Kidney (tissue), 14 donors: ENCODE measurements around the gene PEX5L. TPM values are rescaled to one million over a fixed set of nuclear protein-coding genes. Genes with fewer than 3 reads are reported as not detected.

ENCODE experiments used
- DNase-seq, 5 donors: peaks; one replicate each; pipeline ENCODE4 v3.0.0-alpha.2; 2013 to 2020
- FAIRE-seq: peaks from 2 replicates; lab custom pipeline; 2012; peaks lifted over from hg19 to GRCh38; lab: Jason Lieb, UNC
- H3K27ac ChIP-seq, 2 donors: one replicate each; pipeline ENCODE4 v1.7.0; 2013; ENCODE audit warnings: low read depth in 2 of 2, low read length in 2 of 2, inconsistent platforms in 1 of 2
- H3K27me3 ChIP-seq: one replicate; pipeline ENCODE4 v1.7.1; 2013; ENCODE audit warnings: low read length, inconsistent platforms; ENCODE audit not compliant: control insufficient read depth, insufficient read depth
- H3K36me3 ChIP-seq, 3 donors: one replicate each; pipeline versions ENCODE4 v1.7.0 to v1.7.1; 2013; ENCODE audit warnings: low read length in 3 of 3, control low read depth in 1 of 3, inconsistent platforms in 1 of 3; ENCODE audit not compliant: insufficient read depth in 3 of 3, control insufficient read depth in 2 of 3
- H3K4me1 ChIP-seq, 3 donors: one replicate each; pipeline versions ENCODE4 v1.7.0 to v1.7.1; 2013; ENCODE audit warnings: low read length in 3 of 3, inconsistent platforms in 1 of 3, low read depth in 1 of 3; ENCODE audit not compliant: control insufficient read depth in 2 of 3, insufficient read depth in 2 of 3
- H3K4me3 ChIP-seq, 3 donors: one replicate each; pipeline versions ENCODE4 v1.7.0 to v1.8.1; 2013; ENCODE audit warnings: low read length in 3 of 3, control low read depth in 1 of 3, inconsistent platforms in 1 of 3
- H3K9ac ChIP-seq, 3 donors: one replicate each; pipeline versions ENCODE4 v1.7.0 to v1.7.1; 2013; ENCODE audit warnings: low read length in 3 of 3, control low read depth in 1 of 3, inconsistent platforms in 1 of 3
- H3K9me3 ChIP-seq, 3 donors: one replicate each; pipeline versions ENCODE4 v1.7.0 to v1.7.1; 2013; ENCODE audit warnings: low read length in 3 of 3, control low read depth in 1 of 3, inconsistent platforms in 1 of 3; ENCODE audit not compliant: control insufficient read depth in 2 of 3, insufficient read depth in 1 of 3
- CTCF ChIP-seq: IDR thresholded peaks from 3 replicates; pipeline ENCODE4 v1.5.1; 2012; ENCODE audit warnings: mild to moderate bottlenecking, moderate library complexity, borderline replicate concordance; ENCODE audit not compliant: insufficient read depth; ENCODE audit errors: extremely low read depth
- intact Hi-C: fragments of 100-400 bp; cut with DNase I; formaldehyde crosslinking; loops from one replicate; pipeline ENCODE4 v1.11.1; 2022
- polyA plus RNA-seq: library from polyadenylated mRNA; stranded (reverse); fragments of 350-450 nt; fragmentation: Illumina TruSeq; extraction: RNeasy Lipid Tissue Mini Kit (QIAGEN cat#74804); gene quantifications from one replicate; pipeline ENCODE4 v1.2.3, GENCODE V29; 2014; ENCODE audit warnings: low read depth, low replicate concordance; ENCODE audit not compliant: insufficient read depth
- total RNA-seq: library from RNA; stranded (reverse); fragmentation: NEBNext Ultra II Directional; extraction: Animal tissue kit (Norgen Biotek cat#: 25700); gene quantifications from one replicate; pipeline ENCODE4 v1.2.1, GENCODE V29; 2021
- donor health status: control.
- donor health status: control.
- donor health status: control.
- donor health status: control.
- donor health status: control.
- donor health status: DM: yes; HTN: yes; CAD: no.
- donor health status: Normal renal cell carcinoma (clear cell type).

The PEX5L gene
- total and polyA plus RNA-seq, 2 donors from 2014 or later: 0.32 TPM; not detected in 1

GRCh38 chr3:179887295-179887943 lies 149.3 kb downstream of the PEX5L start:
- H3K4me3 ChIP-seq: no peak overlapping the region
- no peaks in the 10 kb centered on the region for H3K9me3 ChIP-seq
- H3K27me3 ChIP-seq: no peaks in the 10 kb centered on the region
- intact Hi-C loops: no loop called here
- H3K9ac ChIP-seq: no peak overlapping the region
- no peak for FAIRE-seq
- H3K27ac ChIP-seq: no peak overlapping the region
- TF ChIP-seq CTCF: no peak
- H3K4me1 ChIP-seq: no peaks in the 10 kb centered on the region
- DNase-seq: no peak
- no peaks in the 10 kb centered on the region for H3K36me3 ChIP-seq

GRCh38 chr3:179885950-179886349 lies 150.8 kb downstream of the PEX5L start:
- intact Hi-C loops: no loop called here

GRCh38 chr3:179884136-179884535 lies 152.6 kb downstream of the PEX5L start:
- TF ChIP-seq CTCF: no peak
- no peak for FAIRE-seq
- DNase-seq: no peak

More at GRCh38 chr3:179885950-179886349, 150.8 kb downstream of the PEX5L start:
- H3K27ac ChIP-seq: no peak overlapping the region
- H3K4me1 ChIP-seq: no peaks in the 10 kb centered on the region
- no peak for TF ChIP-seq CTCF
- FAIRE-seq (no peak), DNase-seq (no peak)
- no peaks in the 10 kb centered on the region for H3K9me3 ChIP-seq
- no peak overlapping the region for H3K9ac ChIP-seq
- H3K4me3 ChIP-seq: no peak overlapping the region
- H3K36me3 ChIP-seq: no peaks in the 10 kb centered on the region
- no peaks in the 10 kb centered on the region for H3K27me3 ChIP-seq

GRCh38 chr3:179882292-179882691 lies 154.4 kb downstream of the PEX5L start:
- no peaks in the 10 kb centered on the region for H3K4me1 ChIP-seq
- intact Hi-C loops: no loop called here
- H3K9ac ChIP-seq: no peak overlapping the region
- H3K4me3 ChIP-seq: no peak overlapping the region
- TF ChIP-seq CTCF: no peak
- H3K27ac ChIP-seq: no peak overlapping the region
- no peaks in the 10 kb centered on the region for H3K9me3 ChIP-seq
- DNase-seq: peak in 2 of 5 donors; percentile 7 to 14
- H3K27me3 ChIP-seq: no peaks in the 10 kb centered on the region
- no peak for FAIRE-seq
- H3K36me3 ChIP-seq: no peaks in the 10 kb centered on the region

More at GRCh38 chr3:179884136-179884535, 152.6 kb downstream of the PEX5L start:
- H3K27me3 ChIP-seq: no peaks in the 10 kb centered on the region
- H3K4me1 ChIP-seq: no peaks in the 10 kb centered on the region
- intact Hi-C loops: no loop called here
- H3K4me3 ChIP-seq: no peak overlapping the region
- no peaks in the 10 kb centered on the region for H3K9me3 ChIP-seq
- no peaks in the 10 kb centered on the region for H3K36me3 ChIP-seq
- no peak overlapping the region for H3K27ac ChIP-seq
- H3K9ac ChIP-seq: no peak overlapping the region
